Ovary (tissue), 3 donors: ENCODE results near the gene BLOC1S2.

ENCODE experiments used
- CTCF ChIP-seq, 3 donors: fragments of 450-650 bp in 2 of 3; fragments of 200-600 bp in 1 of 3; IDR thresholded peaks; one replicate each; pipeline versions ENCODE4 v1.5.1 to v1.8.0; 2016 to 2022; ENCODE audit warnings: antibody characterized with exemption in 3 of 3, mild to moderate bottlenecking in 1 of 3
- EP300 ChIP-seq: sonication (generic); formaldehyde crosslinking; IDR thresholded peaks from one replicate; pipeline ENCODE4 v1.6.1; 2017; ENCODE audit warnings: antibody characterized with exemption
- POLR2A ChIP-seq: fragments of 450-650 bp; IDR thresholded peaks from one replicate; pipeline ENCODE4 v1.6.1; 2017; ENCODE audit warnings: antibody characterized with exemption, mild to moderate bottlenecking, moderate library complexity
- donor health status: DM: no; HTN: no; CAD: no.

GRCh38 chr10:100254191-100254590 is 32.3 kb downstream of the BLOC1S2 start:
- TF ChIP-seq CTCF (IDR thresholded peaks at IDR 0.05) (no peak), EP300 (no peak), POLR2A (no peak)
